ENCODE data around the gene FBXL22.

The FBXL22 gene

DNA sequence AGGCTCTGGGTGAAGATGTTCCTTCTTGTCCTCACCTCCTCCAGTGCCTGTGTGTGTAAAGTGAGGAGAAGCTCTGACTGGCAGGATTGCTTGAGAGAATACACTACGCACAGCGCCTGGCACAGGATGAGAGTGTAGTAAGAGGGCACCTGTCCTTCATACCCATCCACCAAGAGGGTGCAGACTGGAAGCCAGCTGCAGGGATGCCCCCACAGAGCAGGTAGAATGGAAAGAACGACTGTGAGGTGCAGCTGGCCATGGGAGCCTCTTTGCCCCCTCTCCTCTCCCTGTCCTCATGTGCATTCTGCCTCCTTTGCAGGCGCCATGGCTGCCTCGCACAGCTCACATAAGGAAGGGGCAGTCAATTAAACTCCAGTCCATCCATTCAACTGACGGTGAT is 12.3 kb downstream of the FBXL22 start:
- ChIA-PET POLR2A (no interaction called here), CTCF (interaction anchor here (0.5 to 3.2 kb wide), 20 partner anchors 10 to 827 kb away, joined by 3 to 12 read pairs (median 4); no protein-coding TSS in a partner anchor)
- Histone ChIP-seq H3K27ac (ENCODE audit: extremely low read depth, low read depth, low read length) (no peak overlapping the region), H3K4me1 (ENCODE audit: control insufficient read depth, insufficient read depth, low read length) (peaks cover 4% of the 10 kb centered on the region; the same call in 1 of the 2 replicates), H3K4me3 (ENCODE audit: low read depth, low read length) (no peak overlapping the region), H3K9me3 (ENCODE audit: control insufficient read depth, insufficient read depth, low read depth, low read length) (no peaks in the 10 kb centered on the region), H3K36me3 (ENCODE audit: control insufficient read depth in 2 of 2, insufficient read depth in 1 of 2, low read length in 2 of 2) (peaks cover 0 to 36% of the 10 kb centered on the region in 2 experiments; a peak in 2 of 3 replicates)
- TF ChIP-seq ZSCAN30 (tag by site-specific recombination; IDR thresholded peaks at IDR 0.05): no peak

DNA sequence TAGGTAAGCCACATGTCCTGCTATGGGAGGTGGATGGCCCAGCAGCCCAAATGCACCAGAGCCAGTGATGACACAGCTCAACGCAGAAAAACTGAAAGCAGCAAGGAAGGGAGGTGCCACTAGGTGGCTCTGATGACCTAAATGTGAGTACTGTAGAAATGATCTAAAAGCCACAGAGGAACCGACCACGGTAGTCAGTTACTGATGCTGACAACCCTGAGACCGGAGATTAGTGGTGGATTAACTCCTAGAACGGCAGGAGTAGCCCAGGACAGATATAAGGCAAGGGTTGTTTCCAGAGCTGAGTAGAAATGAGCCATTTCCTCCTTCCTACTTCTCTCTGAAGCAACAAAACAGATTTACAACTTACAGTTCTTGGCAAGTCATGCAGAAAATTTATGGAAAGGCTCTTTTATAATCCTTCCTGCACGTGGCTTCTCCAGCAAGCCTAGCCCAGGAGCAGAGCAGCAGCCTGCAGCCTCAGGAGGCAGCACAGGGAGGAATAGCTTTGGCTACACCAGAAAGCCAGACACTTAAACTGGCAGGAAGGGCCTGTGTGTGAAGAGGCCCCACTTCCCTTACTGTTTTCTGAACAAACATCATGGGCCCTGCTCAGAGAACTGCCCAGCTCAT is 13.1 kb downstream of the FBXL22 start:
- peak overlapping the region; percentile 43; the same call in 1 of the 2 replicates for H3K27ac ChIP-seq (ENCODE audit: extremely low read depth, low read depth, low read length)
- no peaks in the 10 kb centered on the region for H3K9me3 ChIP-seq (ENCODE audit: control insufficient read depth, insufficient read depth, low read depth, low read length)
- H3K36me3 ChIP-seq (ENCODE audit: control insufficient read depth in 2 of 2, insufficient read depth in 1 of 2, low read length in 2 of 2): peaks cover 0 to 42% of the 10 kb centered on the region in 2 experiments; a peak in 2 of 3 replicates
- no peak overlapping the region for H3K4me3 ChIP-seq (ENCODE audit: low read depth, low read length)
- H3K4me1 ChIP-seq (ENCODE audit: control insufficient read depth, insufficient read depth, low read length): peaks cover 4% of the 10 kb centered on the region; the same call in 1 of the 2 replicates
- ChIA-PET POLR2A (interaction anchor here (0.7 kb wide), 1 partner anchor 25 kb away, joined by 3 read pairs; no protein-coding TSS in a partner anchor), CTCF (interaction anchor here (0.5 to 3.2 kb wide), 29 partner anchors 11 to 828 kb away, joined by 3 to 12 read pairs (median 3); no protein-coding TSS in a partner anchor)
- TF ChIP-seq ZNF274 (IDR thresholded peaks at IDR 0.05; ENCODE audit: low read length): no peak
- TF ChIP-seq ZNF274 (tag by site-specific recombination; IDR thresholded peaks at IDR 0.05; ENCODE audit: borderline replicate concordance): no peak
- TF ChIP-seq ZFP37 (tag by site-specific recombination; IDR thresholded peaks at IDR 0.05): no peak
- no peak for TF ChIP-seq ZXDB (tag by site-specific recombination; IDR thresholded peaks at IDR 0.05)
- TF ChIP-seq ZNF292 (tag by site-specific recombination; IDR thresholded peaks at IDR 0.05; ENCODE audit: borderline replicate concordance, low read depth): no peak
- TF ChIP-seq ZNF341 (tag by site-specific recombination; IDR thresholded peaks at IDR 0.05; ENCODE audit: low read depth): peak; percentile 78
- TF ChIP-seq ZFP41 (tag by site-specific recombination; IDR thresholded peaks at IDR 0.05; ENCODE audit: borderline replicate concordance): no peak
- 0 out of 2 replicates have a peak, but pooled peaks have one; percentile 17 for TF ChIP-seq ZNF366 (tag by site-specific recombination; conservative IDR thresholded peaks at IDR 0.05)
- no peak for TF ChIP-seq KLF10 (tag by site-specific recombination; IDR thresholded peaks at IDR 0.05)
- no peak for TF ChIP-seq ZNF10 (tag by site-specific recombination; IDR thresholded peaks at IDR 0.05)
- peak; percentile 99 for TF ChIP-seq OSR2 (tag by site-specific recombination; IDR thresholded peaks at IDR 0.05)
- TF ChIP-seq ZNF561 (tag by site-specific recombination; IDR thresholded peaks at IDR 0.05; ENCODE audit: borderline replicate concordance): 0 out of 2 replicates have a peak, but pooled peaks have one; percentile 55
- no peak for TF ChIP-seq ZNF221 (tag by site-specific recombination; IDR thresholded peaks at IDR 0.05; ENCODE audit: borderline replicate concordance)
- TF ChIP-seq SCRT2 (tag by site-specific recombination; IDR thresholded peaks at IDR 0.05): no peak
- no peak for TF ChIP-seq ZNF324 (tag by site-specific recombination; IDR thresholded peaks at IDR 0.05)
- TF ChIP-seq ZNF707 (tag by site-specific recombination; IDR thresholded peaks at IDR 0.05): no peak
- TF ChIP-seq, protein P1, sequence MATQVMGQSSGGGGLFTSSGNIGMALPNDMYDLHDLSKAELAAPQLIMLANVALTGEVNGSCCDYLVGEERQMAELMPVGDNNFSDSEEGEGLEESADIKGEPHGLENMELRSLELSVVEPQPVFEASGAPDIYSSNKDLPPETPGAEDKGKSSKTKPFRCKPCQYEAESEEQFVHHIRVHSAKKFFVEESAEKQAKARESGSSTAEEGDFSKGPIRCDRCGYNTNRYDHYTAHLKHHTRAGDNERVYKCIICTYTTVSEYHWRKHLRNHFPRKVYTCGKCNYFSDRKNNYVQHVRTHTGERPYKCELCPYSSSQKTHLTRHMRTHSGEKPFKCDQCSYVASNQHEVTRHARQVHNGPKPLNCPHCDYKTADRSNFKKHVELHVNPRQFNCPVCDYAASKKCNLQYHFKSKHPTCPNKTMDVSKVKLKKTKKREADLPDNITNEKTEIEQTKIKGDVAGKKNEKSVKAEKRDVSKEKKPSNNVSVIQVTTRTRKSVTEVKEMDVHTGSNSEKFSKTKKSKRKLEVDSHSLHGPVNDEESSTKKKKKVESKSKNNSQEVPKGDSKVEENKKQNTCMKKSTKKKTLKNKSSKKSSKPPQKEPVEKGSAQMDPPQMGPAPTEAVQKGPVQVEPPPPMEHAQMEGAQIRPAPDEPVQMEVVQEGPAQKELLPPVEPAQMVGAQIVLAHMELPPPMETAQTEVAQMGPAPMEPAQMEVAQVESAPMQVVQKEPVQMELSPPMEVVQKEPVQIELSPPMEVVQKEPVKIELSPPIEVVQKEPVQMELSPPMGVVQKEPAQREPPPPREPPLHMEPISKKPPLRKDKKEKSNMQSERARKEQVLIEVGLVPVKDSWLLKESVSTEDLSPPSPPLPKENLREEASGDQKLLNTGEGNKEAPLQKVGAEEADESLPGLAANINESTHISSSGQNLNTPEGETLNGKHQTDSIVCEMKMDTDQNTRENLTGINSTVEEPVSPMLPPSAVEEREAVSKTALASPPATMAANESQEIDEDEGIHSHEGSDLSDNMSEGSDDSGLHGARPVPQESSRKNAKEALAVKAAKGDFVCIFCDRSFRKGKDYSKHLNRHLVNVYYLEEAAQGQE (tag by site-specific recombination; IDR thresholded peaks at IDR 0.05): no peak
- TF ChIP-seq ZNF629 (tag by site-specific recombination; IDR thresholded peaks at IDR 0.05): peak; percentile 62
- no peak for TF ChIP-seq ZNF121 (tag by site-specific recombination; IDR thresholded peaks at IDR 0.05)
- TF ChIP-seq ZNF658 (tag by site-specific recombination; IDR thresholded peaks at IDR 0.05): no peak
- TF ChIP-seq GLI2 (tag by site-specific recombination; IDR thresholded peaks at IDR 0.05; ENCODE audit: borderline replicate concordance, low read depth): no peak
- TF ChIP-seq, protein P2, sequence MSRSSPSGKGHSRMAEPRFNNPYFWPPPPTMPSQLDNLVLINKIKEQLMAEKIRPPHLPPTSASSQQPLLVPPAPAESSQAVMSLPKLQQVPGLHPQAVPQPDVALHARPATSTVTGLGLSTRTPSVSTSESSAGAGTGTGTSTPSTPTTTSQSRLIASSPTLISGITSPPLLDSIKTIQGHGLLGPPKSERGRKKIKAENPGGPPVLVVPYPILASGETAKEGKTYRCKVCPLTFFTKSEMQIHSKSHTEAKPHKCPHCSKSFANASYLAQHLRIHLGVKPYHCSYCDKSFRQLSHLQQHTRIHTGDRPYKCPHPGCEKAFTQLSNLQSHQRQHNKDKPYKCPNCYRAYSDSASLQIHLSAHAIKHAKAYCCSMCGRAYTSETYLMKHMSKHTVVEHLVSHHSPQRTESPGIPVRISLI (tag by site-specific recombination; IDR thresholded peaks at IDR 0.05): no peak
- no peak for TF ChIP-seq ZNF155 (tag by site-specific recombination; IDR thresholded peaks at IDR 0.05)
- no peak for TF ChIP-seq GFI1B (tag by site-specific recombination; IDR thresholded peaks at IDR 0.05)
- TF ChIP-seq FEZF1 (tag by site-specific recombination; IDR thresholded peaks at IDR 0.05): peak; percentile 80
- TF ChIP-seq ZNF626 (tag by site-specific recombination; IDR thresholded peaks at IDR 0.05): no peak
- TF ChIP-seq ZNF223 (tag by site-specific recombination; IDR thresholded peaks at IDR 0.05): no peak
- no peak for TF ChIP-seq ZNF791 (tag by site-specific recombination; IDR thresholded peaks at IDR 0.05)
- no peak for TF ChIP-seq ZNF548 (tag by site-specific recombination; IDR thresholded peaks at IDR 0.05)
- no peak for TF ChIP-seq ZNF544 (tag by site-specific recombination; IDR thresholded peaks at IDR 0.05)
- TF ChIP-seq ZBTB17 (tag by site-specific recombination; IDR thresholded peaks at IDR 0.05): peak; percentile 74
- no peak for TF ChIP-seq ZNF302 (tag by site-specific recombination; IDR thresholded peaks at IDR 0.05; ENCODE audit: low read depth)
